A549 (cell line): ENCODE measurements around the gene PPAT.

Experiments used
- CEBPB ChIP-seq, 2 experiments: fragments of >200 bp in 1 of 2; sonication (Bioruptor Twin) in 1 of 2; formaldehyde crosslinking in 1 of 2; IDR thresholded peaks; 2 replicates each; pipeline ENCODE4 v1.6.1; 2012 to 2016
- CHD2 ChIP-seq: fragments of 150-350 bp; IDR thresholded peaks from 2 replicates; pipeline ENCODE4 v1.6.1; 2014; ENCODE audit warnings: low read length; ENCODE audit not compliant: partially characterized antibody
- CTCF ChIP-seq: fragments of >200 bp; sonication (Bioruptor Twin); formaldehyde crosslinking; IDR thresholded peaks from 3 replicates; pipeline ENCODE4 v1.5.1; 2016
- ELK1 ChIP-seq: fragments of 150-350 bp; IDR thresholded peaks from 2 replicates; pipeline ENCODE4 v1.6.1; 2014; ENCODE audit warnings: low read depth, mild to moderate bottlenecking, low read length
- EP300 ChIP-seq, 2 experiments: fragments of >200 bp; sonication (Bioruptor Twin); formaldehyde crosslinking; IDR thresholded peaks; 2 replicates in 1 of 2; 3 replicates in 1 of 2; pipeline ENCODE4 v1.6.1; 2016 to 2017
- KDM1A ChIP-seq: fragments of 200-600 bp; sonication (generic); IDR thresholded peaks from 2 replicates; pipeline ENCODE4 v1.6.1; 2016; ENCODE audit warnings: low read depth, mild to moderate bottlenecking
- MAFK ChIP-seq: fragments of 450-650 bp; IDR thresholded peaks from 2 replicates; pipeline ENCODE4 v1.6.1; 2014; ENCODE audit not compliant: partially characterized antibody
- NFE2L2 ChIP-seq: fragments of 150-350 bp; conservative IDR thresholded peaks from 2 replicates; pipeline ENCODE4 v1.6.1; 2014; ENCODE audit warnings: low read length
- PBX3 ChIP-seq: IDR thresholded peaks from 2 replicates; pipeline ENCODE4 v1.6.1; 2012
- POLR2A ChIP-seq: IDR thresholded peaks from 2 replicates; pipeline ENCODE4 v1.6.1; 2012; ENCODE audit warnings: mild to moderate bottlenecking, low read length
- REST ChIP-seq: fragments of 200-600 bp; sonication (generic); IDR thresholded peaks from 2 replicates; pipeline ENCODE4 v1.6.1; 2016; ENCODE audit warnings: antibody characterized with exemption, mild to moderate bottlenecking, moderate library complexity
- SMC3 ChIP-seq: fragments of >200 bp; sonication (Bioruptor Twin); formaldehyde crosslinking; IDR thresholded peaks from 3 replicates; pipeline ENCODE4 v1.6.1; 2018; ENCODE audit warnings: inconsistent platforms
- SREBF2 ChIP-seq: fragments of 450-650 bp; IDR thresholded peaks from 2 replicates; pipeline ENCODE4 v1.6.1; 2014; ENCODE audit warnings: mild to moderate bottlenecking, moderate library complexity

- TF ChIP-seq CTCF = no peak
- no peak for TF ChIP-seq REST
- TF ChIP-seq NFE2L2 = no peak
- TF ChIP-seq CHD2 = no peak
- TF ChIP-seq SMC3 = no peak
- TF ChIP-seq SREBF2 = no peak
- no peak for TF ChIP-seq ELK1
- TF ChIP-seq CEBPB (IDR thresholded peaks at IDR 0.05) = no peak
- TF ChIP-seq MAFK = no peak
- no peak for TF ChIP-seq POLR2A
- no peak for TF ChIP-seq KDM1A
- TF ChIP-seq EP300 (IDR thresholded peaks at IDR 0.05) = no peak
- TF ChIP-seq PBX3 = no peak
Measured at GRCh38 chr4:56375458-56375857, 60.0 kb downstream of the PPAT start.
